ENCODE measurements around the gene MED6. TPM values are rescaled to one million over a fixed set of nuclear protein-coding genes. Genes with fewer than 3 reads are reported as not detected.

Gene MED6
- total RNA-seq, 1 experiment from 2014 or later: 55.3 TPM

DNA sequence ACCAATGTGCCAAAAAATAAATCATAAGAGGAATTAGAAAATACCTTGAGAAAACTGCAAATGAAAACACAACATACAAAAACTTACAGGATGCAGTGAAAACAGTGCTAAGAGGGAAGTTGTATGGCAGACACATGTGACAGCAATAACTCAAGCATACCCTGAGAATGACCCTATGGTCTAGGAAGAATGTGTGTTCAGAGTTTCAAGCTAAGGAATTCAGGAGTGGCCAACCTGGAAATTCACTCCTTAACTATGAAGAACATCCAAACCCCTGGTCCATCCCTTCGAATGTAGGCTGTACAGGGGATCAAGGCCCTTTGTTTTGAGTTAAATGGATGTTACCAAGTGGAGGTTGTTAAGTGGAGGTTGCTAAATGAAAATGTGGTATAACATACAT lies 24.5 kb upstream of the MED6 start:
- H3K14ac ChIP-seq (ENCODE audit: insufficient read depth, low read length): no peak overlapping the region
- DNase-seq: no peak
- H3K4ac ChIP-seq (ENCODE audit: low read depth, low read length): no peak overlapping the region
- no peak overlapping the region for H2BK5ac ChIP-seq (ENCODE audit: insufficient read length, low read length)
- no peak overlapping the region for H4K91ac ChIP-seq (ENCODE audit: insufficient read length, low read depth, low read length)
- H2BK20ac ChIP-seq (ENCODE audit: low read depth, low read length, poor library complexity, severe bottlenecking): no peak overlapping the region
- H3K79me1 ChIP-seq (ENCODE audit: insufficient read depth, low read depth, low read length, poor library complexity, severe bottlenecking): no peaks in the 10 kb centered on the region
- no peak overlapping the region for H4K5ac ChIP-seq (ENCODE audit: insufficient read length, low read depth, low read length)
- Mint-ChIP-seq H3K9me3 (peaks cover 42 to 44% of the 10 kb centered on the region in 2 experiments), H3K36me3 (ENCODE audit: insufficient read depth in 1 of 3, low read depth in 3 of 3) (peaks cover 21 to 46% (median 25%) of the 10 kb centered on the region in 3 experiments), H3K27me3 (ENCODE audit: low read depth) (no peaks in the 10 kb centered on the region), H3K27ac (no peak overlapping the region), H3K4me1 (no peaks in the 10 kb centered on the region), H3K4me3 (no peak overlapping the region)
- no peaks in the 10 kb centered on the region for H3K27me3 ChIP-seq (ENCODE audit: insufficient read depth, low read length)
- H3K9ac ChIP-seq (ENCODE audit: extremely low read depth, insufficient read length, low read length): no peak overlapping the region
- no peak overlapping the region for H3K56ac ChIP-seq (ENCODE audit: insufficient read length, low read depth, low read length)
- no peak overlapping the region for H3K27ac ChIP-seq (ENCODE audit: insufficient read length, low read depth, low read length)
- H2BK12ac ChIP-seq (ENCODE audit: insufficient read length, low read depth, low read length): no peak overlapping the region
- no peak overlapping the region for H4K8ac ChIP-seq (replicated peaks; ENCODE audit: insufficient read length, low read depth, low read length)
- H3T11ph ChIP-seq (ENCODE audit: low read length): no peak overlapping the region
- H3K18ac ChIP-seq (ENCODE audit: insufficient read length, low read depth, low read length): no peak overlapping the region
- no peak overlapping the region for H3K23ac ChIP-seq (ENCODE audit: insufficient read length, low read depth, low read length)
- no peaks in the 10 kb centered on the region for H4K20me1 ChIP-seq (ENCODE audit: control insufficient read depth, insufficient read depth, insufficient read length)
- WGBS (ENCODE audit: extremely low coverage, insufficient read length, low lambda C conversion rate): no CpG with 5 or more reads among the region's 1 CpG
- H2BK120ac ChIP-seq (ENCODE audit: low read depth, low read length, poor library complexity, severe bottlenecking): no peak overlapping the region
- H3K79me2 ChIP-seq (ENCODE audit: insufficient read depth, low read length): no peaks in the 10 kb centered on the region
- H3K23me2 ChIP-seq (ENCODE audit: insufficient read length, low read depth, low read length, poor library complexity, severe bottlenecking): no peaks in the 10 kb centered on the region
- no peaks in the 10 kb centered on the region for H3K4me1 ChIP-seq (ENCODE audit: insufficient read depth, low read length)
- no peak overlapping the region for H2AFZ ChIP-seq (ENCODE audit: low read length)
- H2BK15ac ChIP-seq (ENCODE audit: low read depth, low read length): no peak overlapping the region
- H3K4me2 ChIP-seq (ENCODE audit: insufficient read depth, insufficient read length, low read length): no peak overlapping the region
- H2AK5ac ChIP-seq (ENCODE audit: insufficient read length, low read length): no peak overlapping the region
- TF ChIP-seq CTCF (conservative IDR thresholded peaks at IDR 0.05): no peak
- H3K9me3 ChIP-seq (ENCODE audit: control insufficient read depth, low read depth, low read length): no peaks in the 10 kb centered on the region
